Measurements from ENCODE around the gene ZNF597. TPM values are rescaled to one million over a fixed set of nuclear protein-coding genes. Genes with fewer than 3 reads are reported as not detected.

ZNF597 gene
- total RNA-seq, 1 experiment from 2014 or later: 3.1 TPM

DNA sequence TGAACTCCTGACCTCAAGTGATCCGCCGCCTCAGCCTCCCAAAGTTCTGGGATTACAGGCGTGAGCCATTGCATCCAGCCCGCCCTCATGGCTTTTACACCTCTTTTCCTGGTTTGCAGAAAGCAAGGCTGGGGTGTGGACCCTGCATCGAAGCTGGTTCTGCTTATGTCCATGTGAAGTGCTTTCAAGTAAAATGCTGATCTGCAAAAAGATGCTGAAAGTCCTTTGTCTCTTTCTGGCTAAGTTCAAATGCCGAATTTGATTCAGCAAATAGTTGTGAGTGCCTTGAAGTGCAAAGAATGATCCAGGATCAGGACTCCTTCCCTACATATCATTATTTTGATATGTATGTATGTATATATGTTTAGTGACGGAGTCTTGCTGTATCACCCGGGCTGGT lies 17.3 kb upstream of the ZNF597 start:
- no peak overlapping the region for H3K27ac ChIP-seq (ENCODE audit: low read length)
- H3K27me3 ChIP-seq (ENCODE audit: low read length): no peaks in the 10 kb centered on the region
- H4K20me1 ChIP-seq (ENCODE audit: insufficient read depth, low read depth, low read length): peaks cover 5% of the 10 kb centered on the region; the same call in 1 of the 2 replicates
- no peak for DNase-seq
- H3K9me3 ChIP-seq (ENCODE audit: low read length): peaks cover 3% of the 10 kb centered on the region; the same call in 1 of the 2 replicates
- no peak overlapping the region for H3K4me3 ChIP-seq (ENCODE audit: low read length)
- peaks cover 74% of the 10 kb centered on the region for H3K79me2 ChIP-seq (ENCODE audit: low read length)
- peaks cover 26% of the 10 kb centered on the region for H3K4me1 ChIP-seq (ENCODE audit: low read length)
- H3K9me2 ChIP-seq (replicated peaks; ENCODE audit: insufficient read depth, low read length): no peaks in the 10 kb centered on the region
- no peak overlapping the region for H3K4me2 ChIP-seq (ENCODE audit: low read depth, low read length, poor library complexity, severe bottlenecking)
- no peak overlapping the region for H2AFZ ChIP-seq (ENCODE audit: low read length)
- no peak overlapping the region for H3K9ac ChIP-seq (ENCODE audit: low read length)
- H3K36me3 ChIP-seq (ENCODE audit: insufficient read depth, low read length): peaks cover 39% of the 10 kb centered on the region

DNA sequence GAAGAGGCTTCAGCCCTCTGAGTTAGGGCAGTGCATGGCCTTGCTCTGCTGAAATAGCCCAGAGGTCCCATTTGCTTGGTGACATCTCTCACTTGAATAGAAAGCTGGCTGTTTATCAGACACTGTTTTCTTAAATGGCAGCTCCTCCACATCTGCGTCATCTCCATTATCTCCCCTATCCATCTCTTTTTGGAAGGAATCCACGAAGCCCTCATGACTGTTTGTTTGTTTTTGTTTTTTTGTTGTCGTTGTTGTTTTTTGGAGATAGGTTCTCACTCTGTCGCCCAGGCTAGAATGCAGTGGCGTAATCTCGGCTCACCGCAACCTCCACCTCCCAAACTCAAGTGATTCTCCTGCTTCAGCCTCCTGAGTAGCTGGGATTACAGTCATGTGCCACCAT lies 16.8 kb upstream of the ZNF597 start:
- H3K27me3 ChIP-seq (ENCODE audit: low read length): no peaks in the 10 kb centered on the region
- no peak overlapping the region for H2AFZ ChIP-seq (ENCODE audit: low read length)
- DNase-seq: no peak
- H3K4me2 ChIP-seq (ENCODE audit: low read depth, low read length, poor library complexity, severe bottlenecking): peak overlapping the region; percentile 99
- H3K4me3 ChIP-seq (ENCODE audit: low read length): peak overlapping the region; percentile 96; the same call in 1 of the 2 replicates
- H3K27ac ChIP-seq (ENCODE audit: low read length): no peak overlapping the region
- H3K9me2 ChIP-seq (replicated peaks; ENCODE audit: insufficient read depth, low read length): no peaks in the 10 kb centered on the region
- peaks cover 3% of the 10 kb centered on the region; the same call in 1 of the 2 replicates for H3K9me3 ChIP-seq (ENCODE audit: low read length)
- peaks cover 35% of the 10 kb centered on the region for H3K36me3 ChIP-seq (ENCODE audit: insufficient read depth, low read length)
- H3K79me2 ChIP-seq (ENCODE audit: low read length): peaks cover 70% of the 10 kb centered on the region
- H3K9ac ChIP-seq (ENCODE audit: low read length): no peak overlapping the region
- H4K20me1 ChIP-seq (ENCODE audit: insufficient read depth, low read depth, low read length): peaks cover 5% of the 10 kb centered on the region; the same call in 1 of the 2 replicates
- peaks cover 26% of the 10 kb centered on the region for H3K4me1 ChIP-seq (ENCODE audit: low read length)

DNA sequence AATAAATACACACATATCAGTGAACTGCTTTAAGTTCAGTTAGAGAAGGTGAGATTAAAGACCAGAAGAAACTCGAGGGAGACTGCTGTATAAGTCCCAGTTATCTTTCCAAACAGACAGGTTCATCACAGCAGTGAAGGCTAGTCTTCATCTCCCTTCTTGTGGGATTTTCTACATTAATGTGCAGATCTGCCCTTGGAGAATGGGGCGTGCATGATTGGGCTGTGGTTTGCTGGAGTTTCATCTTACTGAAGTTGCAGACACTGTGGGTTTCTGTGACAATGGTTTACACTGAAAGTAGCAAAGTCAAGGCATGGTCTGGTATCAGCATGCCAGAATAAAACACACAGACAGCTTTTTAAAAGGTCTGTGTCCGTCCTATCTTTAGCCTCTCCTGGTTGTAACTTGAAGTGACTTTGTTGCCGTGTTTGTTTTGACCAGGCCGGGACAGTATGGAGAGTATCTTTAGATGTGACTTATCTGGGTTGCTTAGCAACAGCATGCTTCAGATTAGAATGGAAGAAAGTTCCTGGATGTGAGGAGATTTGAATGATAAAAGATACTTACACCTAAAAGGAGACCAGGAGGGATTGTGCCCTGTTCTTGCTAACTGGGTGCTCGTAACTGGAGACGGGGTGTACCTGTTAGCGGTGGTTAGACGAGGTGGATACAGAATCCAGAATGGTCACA lies 16.2 kb upstream of the ZNF597 start:
- Histone ChIP-seq H3K36me3 (ENCODE audit: insufficient read depth, low read length) (peaks cover 34% of the 10 kb centered on the region), H3K4me1 (ENCODE audit: low read length) (peaks cover 26% of the 10 kb centered on the region), H3K9me2 (replicated peaks; ENCODE audit: insufficient read depth, low read length) (no peaks in the 10 kb centered on the region), H4K20me1 (ENCODE audit: insufficient read depth, low read depth, low read length) (peaks cover 5% of the 10 kb centered on the region; the same call in 1 of the 2 replicates), H3K27me3 (ENCODE audit: low read length) (no peaks in the 10 kb centered on the region), H3K9me3 (ENCODE audit: low read length) (peaks cover 3% of the 10 kb centered on the region; the same call in 1 of the 2 replicates), H3K4me2 (ENCODE audit: low read depth, low read length, poor library complexity, severe bottlenecking) (peak overlapping the region; percentile 99), H3K27ac (ENCODE audit: low read length) (no peak overlapping the region; the same call in 1 of the 2 replicates), H3K79me2 (ENCODE audit: low read length) (peaks cover 64% of the 10 kb centered on the region), H2AFZ (ENCODE audit: low read length) (no peak overlapping the region), H3K9ac (ENCODE audit: low read length) (peak overlapping the region; percentile 93), H3K4me3 (ENCODE audit: low read length) (peak overlapping the region; percentile 96)
- no peak for DNase-seq

DNA sequence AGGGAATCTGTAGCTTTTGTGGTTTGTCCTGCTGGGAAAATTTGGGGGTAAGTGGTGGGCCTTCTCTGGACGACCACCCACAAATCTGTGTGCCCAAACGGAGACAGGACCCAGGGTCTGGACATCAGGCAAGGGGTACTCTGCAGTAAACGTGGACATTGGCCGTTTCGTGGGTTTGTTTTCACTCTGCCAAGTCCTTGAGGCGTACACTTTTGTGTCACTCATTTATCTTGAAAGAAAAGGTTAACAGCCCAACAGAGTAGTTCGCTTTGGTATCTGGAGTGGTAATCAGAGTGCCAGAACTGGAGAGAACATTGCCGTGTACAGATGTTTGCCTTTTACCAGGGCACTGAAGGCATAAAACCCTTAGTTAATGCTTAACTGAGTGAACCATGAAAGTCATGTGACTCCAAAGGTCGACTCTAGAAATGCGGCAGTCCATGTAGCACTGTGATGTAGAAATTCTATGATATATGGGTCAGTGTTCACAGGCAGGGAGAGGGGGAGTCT lies 15.6 kb upstream of the ZNF597 start:
- H3K4me1 ChIP-seq (ENCODE audit: low read length): peaks cover 26% of the 10 kb centered on the region
- peak overlapping the region; percentile 93 for H3K9ac ChIP-seq (ENCODE audit: low read length)
- DNase-seq: peak; percentile 52
- peaks cover 3% of the 10 kb centered on the region; the same call in 1 of the 2 replicates for H3K9me3 ChIP-seq (ENCODE audit: low read length)
- no peaks in the 10 kb centered on the region for H3K27me3 ChIP-seq (ENCODE audit: low read length)
- H3K36me3 ChIP-seq (ENCODE audit: insufficient read depth, low read length): peaks cover 31% of the 10 kb centered on the region
- peaks cover 5% of the 10 kb centered on the region; the same call in 1 of the 2 replicates for H4K20me1 ChIP-seq (ENCODE audit: insufficient read depth, low read depth, low read length)
- H3K27ac ChIP-seq (ENCODE audit: low read length): peak overlapping the region; percentile 66
- peak overlapping the region; percentile 99 for H3K4me2 ChIP-seq (ENCODE audit: low read depth, low read length, poor library complexity, severe bottlenecking)
- peaks cover 58% of the 10 kb centered on the region for H3K79me2 ChIP-seq (ENCODE audit: low read length)
- H2AFZ ChIP-seq (ENCODE audit: low read length): no peak overlapping the region
- no peaks in the 10 kb centered on the region for H3K9me2 ChIP-seq (replicated peaks; ENCODE audit: insufficient read depth, low read length)
- peak overlapping the region; percentile 96 for H3K4me3 ChIP-seq (ENCODE audit: low read length)

DNA sequence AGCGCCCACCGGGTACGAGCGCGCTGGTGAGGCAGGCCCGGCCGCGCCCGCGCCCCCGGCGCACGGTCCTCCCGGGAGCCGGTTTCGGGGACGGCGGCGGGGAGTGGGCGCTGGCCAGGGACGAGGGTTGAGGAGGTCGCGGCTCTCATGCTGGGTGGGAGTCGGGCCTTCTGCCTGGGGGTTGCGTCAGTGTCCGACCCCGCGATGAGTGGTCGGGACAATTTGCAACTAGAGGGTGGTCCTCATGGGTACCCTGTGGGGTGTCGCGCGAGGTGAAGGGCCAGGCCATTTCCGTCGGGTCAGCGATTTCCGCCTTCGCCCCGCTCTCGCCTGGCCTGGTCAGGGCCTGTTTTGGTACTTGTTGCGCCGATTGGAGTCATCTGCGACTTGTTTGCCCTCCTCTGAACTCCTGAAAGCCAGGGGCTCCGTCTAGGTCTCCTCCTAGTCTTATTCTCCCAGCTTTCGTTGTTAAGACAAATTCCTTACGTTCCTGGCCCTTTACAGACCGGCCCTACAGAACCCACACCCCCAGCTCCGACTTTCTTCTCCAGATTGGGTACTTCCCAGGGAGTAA lies 15.1 kb upstream of the ZNF597 start:
- peaks cover 53% of the 10 kb centered on the region for H3K79me2 ChIP-seq (ENCODE audit: low read length)
- DNase-seq: peak; percentile 54
- no peak overlapping the region for H2AFZ ChIP-seq (ENCODE audit: low read length)
- H3K36me3 ChIP-seq (ENCODE audit: insufficient read depth, low read length): peaks cover 28% of the 10 kb centered on the region
- peaks cover 26% of the 10 kb centered on the region for H3K4me1 ChIP-seq (ENCODE audit: low read length)
- no peaks in the 10 kb centered on the region for H3K27me3 ChIP-seq (ENCODE audit: low read length)
- peak overlapping the region; percentile 93 for H3K9ac ChIP-seq (ENCODE audit: low read length)
- H3K9me2 ChIP-seq (replicated peaks; ENCODE audit: insufficient read depth, low read length): no peaks in the 10 kb centered on the region
- H3K4me2 ChIP-seq (ENCODE audit: low read depth, low read length, poor library complexity, severe bottlenecking): peak overlapping the region; percentile 99
- peak overlapping the region; percentile 66 for H3K27ac ChIP-seq (ENCODE audit: low read length)
- H4K20me1 ChIP-seq (ENCODE audit: insufficient read depth, low read depth, low read length): peaks cover 5% of the 10 kb centered on the region; the same call in 1 of the 2 replicates
- H3K9me3 ChIP-seq (ENCODE audit: low read length): peaks cover 3% of the 10 kb centered on the region; the same call in 1 of the 2 replicates
- peak overlapping the region; percentile 96 for H3K4me3 ChIP-seq (ENCODE audit: low read length)

DNA sequence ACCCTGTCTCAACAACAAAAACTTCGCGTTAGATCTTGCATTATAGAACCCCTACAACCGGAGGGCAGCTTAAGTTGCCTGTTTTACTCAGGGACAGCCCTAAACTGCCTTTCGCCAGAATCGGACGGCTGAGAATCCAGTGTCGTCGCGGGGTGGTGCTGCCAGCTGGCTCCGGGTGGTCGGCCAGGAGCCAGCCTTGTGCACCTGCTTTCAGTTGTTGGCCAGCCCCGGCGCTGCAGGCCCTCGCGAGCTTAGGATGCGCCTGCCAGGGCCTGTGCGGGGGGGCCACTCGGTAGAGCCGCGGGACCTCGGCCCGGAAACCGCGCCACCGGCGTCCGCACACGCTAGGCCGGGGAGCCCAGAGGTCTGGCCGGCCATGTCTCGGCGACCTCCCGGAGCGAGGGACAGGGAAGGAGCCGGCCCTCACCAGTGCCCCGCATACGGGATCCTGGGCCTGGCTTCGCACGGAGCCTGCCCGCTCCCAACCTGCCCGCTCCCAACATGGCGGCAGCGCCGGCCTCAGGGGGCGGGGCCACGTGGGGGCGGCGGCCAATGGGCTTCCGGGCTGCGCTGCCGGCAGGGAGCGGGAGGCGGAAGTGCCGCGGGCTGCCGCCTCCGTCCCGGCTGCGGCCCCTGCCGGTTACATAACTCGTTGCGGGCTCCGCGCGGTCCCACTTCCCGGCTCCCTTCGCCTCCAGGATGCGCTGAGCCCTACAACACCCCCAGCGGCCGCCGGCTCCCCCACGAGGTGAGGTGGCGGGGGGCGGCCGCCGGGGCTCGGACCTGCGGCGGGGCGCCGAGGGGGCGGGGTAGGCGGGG lies 14.3 kb upstream of the ZNF597 start:
- H3K27me3 ChIP-seq (ENCODE audit: low read length): no peaks in the 10 kb centered on the region
- H3K9me2 ChIP-seq (replicated peaks; ENCODE audit: insufficient read depth, low read length): no peaks in the 10 kb centered on the region
- peaks cover 24% of the 10 kb centered on the region for H3K36me3 ChIP-seq (ENCODE audit: insufficient read depth, low read length)
- H3K79me2 ChIP-seq (ENCODE audit: low read length): peaks cover 46% of the 10 kb centered on the region
- H3K27ac ChIP-seq (ENCODE audit: low read length): peak overlapping the region; percentile 66
- H3K4me3 ChIP-seq (ENCODE audit: low read length): peak overlapping the region; percentile 96
- H2AFZ ChIP-seq (ENCODE audit: low read length): peak overlapping the region; percentile 6; the same call in 1 of the 2 replicates
- H3K4me1 ChIP-seq (ENCODE audit: low read length): peaks cover 26% of the 10 kb centered on the region
- DNase-seq: peak; percentile 97
- peaks cover 5% of the 10 kb centered on the region; the same call in 1 of the 2 replicates for H4K20me1 ChIP-seq (ENCODE audit: insufficient read depth, low read depth, low read length)
- H3K4me2 ChIP-seq (ENCODE audit: low read depth, low read length, poor library complexity, severe bottlenecking): peak overlapping the region; percentile 99
- H3K9me3 ChIP-seq (ENCODE audit: low read length): peaks cover 3% of the 10 kb centered on the region; the same call in 1 of the 2 replicates
- peak overlapping the region; percentile 93 for H3K9ac ChIP-seq (ENCODE audit: low read length)

DNA sequence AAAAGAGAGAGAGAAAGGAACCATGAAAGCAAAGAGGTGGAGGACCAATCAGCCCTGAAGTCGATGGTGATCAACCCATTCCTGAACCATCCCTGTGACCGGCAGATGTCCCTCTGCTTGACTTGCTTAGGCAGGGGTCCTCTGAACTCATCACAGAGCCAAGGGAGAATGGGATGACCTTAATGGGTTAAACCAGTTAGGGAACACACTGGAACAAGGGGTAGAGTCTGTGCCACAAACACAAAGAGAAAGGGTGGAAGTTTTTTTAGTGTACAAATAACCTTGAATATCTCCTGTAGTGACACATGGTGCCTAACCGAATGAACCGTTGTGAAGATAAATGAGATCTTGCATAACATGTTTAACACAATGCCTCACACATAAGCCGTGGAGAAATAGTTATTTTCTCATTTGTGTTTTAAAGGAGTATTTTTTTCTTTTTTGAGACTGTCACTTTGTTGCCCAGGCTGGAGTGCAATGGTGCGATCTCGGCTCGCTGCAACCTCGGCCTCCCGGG lies 11.4 kb upstream of the ZNF597 start:
- no peaks in the 10 kb centered on the region for H3K9me2 ChIP-seq (replicated peaks; ENCODE audit: insufficient read depth, low read length)
- no peak overlapping the region for H3K4me2 ChIP-seq (ENCODE audit: low read depth, low read length, poor library complexity, severe bottlenecking)
- H3K4me1 ChIP-seq (ENCODE audit: low read length): peaks cover 23% of the 10 kb centered on the region
- H3K36me3 ChIP-seq (ENCODE audit: insufficient read depth, low read length): no peaks in the 10 kb centered on the region
- no peak for DNase-seq
- no peaks in the 10 kb centered on the region for H3K27me3 ChIP-seq (ENCODE audit: low read length)
- H3K9ac ChIP-seq (ENCODE audit: low read length): no peak overlapping the region
- H3K9me3 ChIP-seq (ENCODE audit: low read length): no peaks in the 10 kb centered on the region
- H2AFZ ChIP-seq (ENCODE audit: low read length): no peak overlapping the region
- H4K20me1 ChIP-seq (ENCODE audit: insufficient read depth, low read depth, low read length): peaks cover 5% of the 10 kb centered on the region; the same call in 1 of the 2 replicates
- no peak overlapping the region for H3K27ac ChIP-seq (ENCODE audit: low read length)
- H3K4me3 ChIP-seq (ENCODE audit: low read length): no peak overlapping the region
- peaks cover 16% of the 10 kb centered on the region for H3K79me2 ChIP-seq (ENCODE audit: low read length)
